Upper lobe of left lung (tissue), 4 donors: ENCODE results near the gene CYP2J2.

Experiments used
- POLR2AphosphoS5 ChIP-seq, 2 donors: sonication (generic); formaldehyde crosslinking; IDR thresholded peaks; one replicate each; pipeline ENCODE4 v1.5.1; 2017; ENCODE audit warnings: antibody characterized with exemption in 2 of 2
- TF ChIP-seq, protein P1 (sequence below), 6 experiments: fragments of 450-650 bp in 4 of 6; fragments of 200-600 bp in 2 of 6; sonication (generic) in 2 of 6; IDR thresholded peaks; one replicate each; pipeline ENCODE4 v1.5.1; 2016 to 2019; ENCODE audit warnings: antibody characterized with exemption in 6 of 6

GRCh38 chr1:59878370-59878769, 48.2 kb downstream of the CYP2J2 start:
- TF ChIP-seq, protein P1, sequence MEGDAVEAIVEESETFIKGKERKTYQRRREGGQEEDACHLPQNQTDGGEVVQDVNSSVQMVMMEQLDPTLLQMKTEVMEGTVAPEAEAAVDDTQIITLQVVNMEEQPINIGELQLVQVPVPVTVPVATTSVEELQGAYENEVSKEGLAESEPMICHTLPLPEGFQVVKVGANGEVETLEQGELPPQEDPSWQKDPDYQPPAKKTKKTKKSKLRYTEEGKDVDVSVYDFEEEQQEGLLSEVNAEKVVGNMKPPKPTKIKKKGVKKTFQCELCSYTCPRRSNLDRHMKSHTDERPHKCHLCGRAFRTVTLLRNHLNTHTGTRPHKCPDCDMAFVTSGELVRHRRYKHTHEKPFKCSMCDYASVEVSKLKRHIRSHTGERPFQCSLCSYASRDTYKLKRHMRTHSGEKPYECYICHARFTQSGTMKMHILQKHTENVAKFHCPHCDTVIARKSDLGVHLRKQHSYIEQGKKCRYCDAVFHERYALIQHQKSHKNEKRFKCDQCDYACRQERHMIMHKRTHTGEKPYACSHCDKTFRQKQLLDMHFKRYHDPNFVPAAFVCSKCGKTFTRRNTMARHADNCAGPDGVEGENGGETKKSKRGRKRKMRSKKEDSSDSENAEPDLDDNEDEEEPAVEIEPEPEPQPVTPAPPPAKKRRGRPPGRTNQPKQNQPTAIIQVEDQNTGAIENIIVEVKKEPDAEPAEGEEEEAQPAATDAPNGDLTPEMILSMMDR (IDR thresholded peaks at IDR 0.05), result no peak
- no peak for TF ChIP-seq POLR2AphosphoS5 (IDR thresholded peaks at IDR 0.05)
